SU-DHL-6 (cell line): Measurements from ENCODE around the gene DYSF.

Experiments used
- CTCF ChIP-seq: fragments of 200-600 bp; sonication (generic); IDR thresholded peaks from one replicate; pipeline ENCODE4 v1.5.1; 2017; ENCODE audit warnings: antibody characterized with exemption, mild to moderate bottlenecking, low read length, moderate library complexity; ENCODE audit not compliant: insufficient read depth, poor library complexity, severe bottlenecking
- EZH2phosphoT487 ChIP-seq: fragments of 200-600 bp; sonication (generic), shearing (Covaris generic); conservative IDR thresholded peaks from 2 replicates; pipeline ENCODE4 v1.6.1; 2018; ENCODE audit warnings: mild to moderate bottlenecking, antibody characterized with exemption, low read length, moderate library complexity, mixed read lengths

GRCh38 chr2:71507476-71507875 is 54.1 kb downstream of the DYSF start:
- TF ChIP-seq CTCF (no peak), EZH2phosphoT487 (no peak)
